Adrenal gland (tissue), 12 donors: ENCODE measurements around the gene BCL2L13. TPM values are rescaled to one million over a fixed set of nuclear protein-coding genes. Genes with fewer than 3 reads are reported as not detected.
"Not testable (repeated sequence)": the region's sequence is repeated elsewhere in the genome, so short reads cannot be mapped to it uniquely, and the experiment has no call there.

Experiments used
- DNase-seq, 7 donors: peaks; one replicate each; pipeline ENCODE4 v3.0.0-alpha.2; 2019 to 2020
- H3K27ac ChIP-seq, 5 donors: fragments of 200-600 bp; sonication (generic) in 4 of 5; 1 replicate in 3 of 5; 2 replicates in 2 of 5; pipeline versions ENCODE4 v1.5.1 to v1.8.0; 2016 to 2020; ENCODE audit warnings: mild to moderate bottlenecking in 1 of 5
- H3K27me3 ChIP-seq: fragments of 200-600 bp; 2 replicates; pipeline ENCODE4 v1.8.0; 2021
- H3K36me3 ChIP-seq, 2 donors: fragments of 200-600 bp; replicated peaks in 1 of 2; 1 replicate in 1 of 2; 2 replicates in 1 of 2; pipeline versions ENCODE4 v1.5.1 to v1.8.0; 2018 to 2022
- H3K4me1 ChIP-seq, 2 donors: fragments of 200-600 bp; replicated peaks in 1 of 2; 1 replicate in 1 of 2; 2 replicates in 1 of 2; pipeline versions ENCODE4 v1.5.1 to v1.8.0; 2018 to 2021
- H3K4me3 ChIP-seq, 4 donors: fragments of 200-600 bp; sonication (generic) in 3 of 4; one replicate each; pipeline ENCODE4 v1.5.1; 2016 to 2018
- H3K9me3 ChIP-seq, 3 donors: fragments of 200-600 bp; sonication (generic) in 1 of 3; replicated peaks in 1 of 3; 1 replicate in 2 of 3; 2 replicates in 1 of 3; pipeline versions ENCODE4 v1.5.1 to v1.8.0; 2016 to 2021
- CTCF ChIP-seq, 6 experiments: fragments of 450-650 bp in 4 of 6; fragments of 200-600 bp in 2 of 6; sonication (generic) in 1 of 6; IDR thresholded peaks; 1 replicate in 5 of 6; 2 replicates in 1 of 6; pipeline versions ENCODE4 v1.5.1 to v1.8.0; 2016 to 2021; ENCODE audit warnings: antibody characterized with exemption in 6 of 6, mild to moderate bottlenecking in 2 of 6, moderate library complexity in 1 of 6
- POLR2A ChIP-seq, 2 donors: fragments of 450-650 bp; IDR thresholded peaks; one replicate each; pipeline ENCODE4 v1.6.1; 2017; ENCODE audit warnings: antibody characterized with exemption in 2 of 2, mild to moderate bottlenecking in 2 of 2, moderate library complexity in 1 of 2
- WGBS, 4 donors: extraction: QIAGEN DNeasy Blood & Tissue Kit in 2 of 4; methylation state at CpG; one replicate each; pipeline versions ENCODE4 v1.1.5 to v1.1.7; 2013 to 2017; 5-methylcytosine and 5-hydroxymethylcytosine counted together
- intact Hi-C, 2 donors: fragments of 100-400 bp; cut with DNase I; formaldehyde crosslinking; loops; one replicate each; pipeline versions ENCODE4 v1.14.1 to v1.15.0; 2022 to 2023
- polyA plus RNA-seq, 3 donors: library from polyadenylated mRNA; stranded (reverse); fragments of 200-250 nt in 2 of 3; fragments of 350-450 nt in 1 of 3; fragmentation: Illumina TruSeq in 1 of 3; extraction: RNeasy Lipid Tissue Mini Kit (QIAGEN cat#74804) in 1 of 3; gene quantifications; one replicate each; pipeline ENCODE4 v1.2.3, GENCODE V29; 2013 to 2014
- total RNA-seq, 9 donors: library from RNA; depleted of rRNA in 4 of 9; stranded (reverse); fragments of >200 nt in 4 of 9; fragments of 120-200 nt in 1 of 9; fragmentation: NEBNext Ultra II Directional in 1 of 9; extraction: Animal tissue kit (Norgen Biotek cat#: 25700) in 1 of 9; gene quantifications; one replicate each; pipeline versions ENCODE4 v1.1.0 to v1.2.4, GENCODE V29; 2013 to 2023
- donor health status: healthy with polysubstance abuse.
- donor health status: Bipolar disorder and iron deficiency.
- donor health status: DM: yes; HTN: yes; CAD: no.
- donor health status: DM: no; HTN: no; CAD: no.
- donor health status: DM: no; HTN: no; CAD: no.
- donor health status: DM: yes; HTN: yes; CAD: no.

The BCL2L13 gene
- total and polyA plus RNA-seq, 12 donors, result 30.9 to 142 (median 94.3) TPM

GRCh38 chr22:17764036-17764435 is 125.5 kb downstream of the BCL2L13 start:
- intact Hi-C loops, result loop anchor here in 1 of 2 donors (10.0 kb wide), 1 partner anchor 111 kb away; no protein-coding TSS in a partner anchor
- DNase-seq, result no peak
- Histone ChIP-seq H3K4me1 (no peaks in the 10 kb centered on the region), H3K27ac (no peak overlapping the region), H3K27me3 (no peaks in the 10 kb centered on the region), H3K4me3 (no peak overlapping the region), H3K36me3 (no peaks in the 10 kb centered on the region), H3K9me3 (no peaks in the 10 kb centered on the region)
- 80 to 87% (median 83%) methylated on average over 5 of the region's 5 CpGs for WGBS, 4 donors
- TF ChIP-seq CTCF (IDR thresholded peaks at IDR 0.05), result no peak
- TF ChIP-seq POLR2A (IDR thresholded peaks at IDR 0.05), result no peak

GRCh38 chr22:17764852-17765251 is 126.3 kb downstream of the BCL2L13 start:
- 79 to 94% (median 89%) methylated on average over 5 of the region's 5 CpGs for WGBS, 4 donors
- H3K36me3 ChIP-seq, H3K27me3 ChIP-seq, H3K4me1 ChIP-seq, H3K9me3 ChIP-seq, H3K4me3 ChIP-seq, DNase-seq, H3K27ac ChIP-seq: not testable (repeated sequence)
- intact Hi-C loops, result loop anchor here in 1 of 2 donors (10.0 kb wide), 1 partner anchor 110 kb away; no protein-coding TSS in a partner anchor

- H3K4me1 ChIP-seq, result no peaks in the 10 kb centered on the region
- intact Hi-C loops, result loop anchor here in 1 of 2 donors (10.0 kb wide), 1 partner anchor 107 kb away; no protein-coding TSS in a partner anchor
- no peaks in the 10 kb centered on the region for H3K27me3 ChIP-seq
- DNase-seq, result no peak
- no peak for TF ChIP-seq POLR2A (IDR thresholded peaks at IDR 0.05)
- no peak for TF ChIP-seq CTCF (IDR thresholded peaks at IDR 0.05)
- WGBS, 4 donors, result 87 to 92% (median 88%) methylated on average over 14 of the region's 14 CpGs
- no peak overlapping the region for H3K27ac ChIP-seq
- H3K36me3 ChIP-seq, result no peaks in the 10 kb centered on the region
- no peak overlapping the region for H3K4me3 ChIP-seq
- no peaks in the 10 kb centered on the region for H3K9me3 ChIP-seq
Observed at GRCh38 chr22:17767233-17768065, 128.9 kb downstream of the BCL2L13 start.

- intact Hi-C loops, result loop anchor here in 1 of 2 donors (10.0 kb wide), 1 partner anchor 106 kb away; no protein-coding TSS in a partner anchor
- Histone ChIP-seq H3K4me3 (no peak overlapping the region), H3K9me3 (no peaks in the 10 kb centered on the region), H3K36me3 (no peaks in the 10 kb centered on the region), H3K4me1 (peaks cover 0 to 6% of the 10 kb centered on the region in 2 donors), H3K27me3 (no peaks in the 10 kb centered on the region), H3K27ac (no peak overlapping the region)
- no peak for TF ChIP-seq POLR2A (IDR thresholded peaks at IDR 0.05)
- no peak for TF ChIP-seq CTCF (IDR thresholded peaks at IDR 0.05)
- no peak for DNase-seq
- 82 to 94% (median 84%) methylated on average over 9 to 14 of the region's 14 CpGs for WGBS, 4 donors
Observed at GRCh38 chr22:17769013-17769715, 130.6 kb downstream of the BCL2L13 start.
